Mammary epithelial cell (primary cell): Measurements from ENCODE around the gene ITGA11.

Source experiments
- EZH2 ChIP-seq: IDR thresholded peaks from 2 replicates; pipeline ENCODE4 v1.6.1; 2012; ENCODE audit warnings: low read length, inconsistent platforms, borderline replicate concordance
- TF ChIP-seq, protein P1 (sequence below), 2 donors: IDR thresholded peaks in 1 of 2; conservative IDR thresholded peaks in 1 of 2; 2 replicates each; pipeline ENCODE4 v1.5.1; 2011 to 2012; ENCODE audit warnings: inconsistent platforms in 2 of 2, low read length in 2 of 2, mild to moderate bottlenecking in 2 of 2, control low read depth in 1 of 2, low read depth in 1 of 2; ENCODE audit not compliant: insufficient read depth in 1 of 2; ENCODE audit errors: extremely low read depth in 1 of 2

DNA sequence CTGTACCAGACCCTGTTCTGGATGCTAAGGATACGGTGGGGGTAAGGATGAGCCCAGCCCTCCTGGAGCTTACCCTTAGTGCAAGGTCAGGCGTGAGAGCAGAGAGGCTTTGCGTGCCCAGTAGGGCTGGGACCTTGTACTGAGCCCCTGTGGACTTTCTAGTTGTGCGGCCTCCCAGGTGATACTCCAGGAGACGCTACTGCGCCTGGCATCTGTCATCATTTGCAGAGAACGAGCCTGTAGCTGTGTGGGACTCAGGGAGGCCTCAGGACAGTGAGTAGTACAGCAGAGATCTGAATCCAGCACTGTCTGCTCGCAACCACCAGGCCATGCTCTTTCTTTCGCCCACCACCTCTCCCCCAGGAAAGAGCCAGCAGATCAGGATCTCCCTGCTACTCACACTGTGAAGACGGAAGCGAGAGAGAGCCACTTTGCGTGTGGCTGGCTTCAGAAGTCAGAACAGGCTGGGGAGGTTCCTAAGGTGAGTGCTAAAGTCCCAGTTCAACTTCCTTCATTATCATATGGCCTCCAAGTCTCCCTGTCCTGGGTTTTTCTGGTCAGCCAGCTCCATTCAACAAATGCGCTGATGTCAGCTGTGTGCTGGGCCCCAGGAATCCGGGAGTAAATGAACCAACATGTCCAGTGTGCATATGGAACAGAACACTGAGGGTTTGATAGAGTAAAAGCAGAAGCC is 38.2 kb upstream of the ITGA11 start:
- TF ChIP-seq, protein P1, sequence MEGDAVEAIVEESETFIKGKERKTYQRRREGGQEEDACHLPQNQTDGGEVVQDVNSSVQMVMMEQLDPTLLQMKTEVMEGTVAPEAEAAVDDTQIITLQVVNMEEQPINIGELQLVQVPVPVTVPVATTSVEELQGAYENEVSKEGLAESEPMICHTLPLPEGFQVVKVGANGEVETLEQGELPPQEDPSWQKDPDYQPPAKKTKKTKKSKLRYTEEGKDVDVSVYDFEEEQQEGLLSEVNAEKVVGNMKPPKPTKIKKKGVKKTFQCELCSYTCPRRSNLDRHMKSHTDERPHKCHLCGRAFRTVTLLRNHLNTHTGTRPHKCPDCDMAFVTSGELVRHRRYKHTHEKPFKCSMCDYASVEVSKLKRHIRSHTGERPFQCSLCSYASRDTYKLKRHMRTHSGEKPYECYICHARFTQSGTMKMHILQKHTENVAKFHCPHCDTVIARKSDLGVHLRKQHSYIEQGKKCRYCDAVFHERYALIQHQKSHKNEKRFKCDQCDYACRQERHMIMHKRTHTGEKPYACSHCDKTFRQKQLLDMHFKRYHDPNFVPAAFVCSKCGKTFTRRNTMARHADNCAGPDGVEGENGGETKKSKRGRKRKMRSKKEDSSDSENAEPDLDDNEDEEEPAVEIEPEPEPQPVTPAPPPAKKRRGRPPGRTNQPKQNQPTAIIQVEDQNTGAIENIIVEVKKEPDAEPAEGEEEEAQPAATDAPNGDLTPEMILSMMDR (conservative IDR thresholded peaks at IDR 0.05 in 1 of 2, IDR thresholded peaks at IDR 0.05 in 1 of 2; ENCODE audit: extremely low read depth in 1 of 2, insufficient read depth in 1 of 2, low read depth in 1 of 2, low read length in 2 of 2), result no peak
- TF ChIP-seq EZH2, result no peak
